GM20000 (cell line): ENCODE results near the gene GNAL.

Experiments used
- DNase-seq: peaks from one replicate; pipeline ENCODE4 v3.0.0; 2012; ENCODE audit warnings: low spot score
- CTCF ChIP-seq: IDR thresholded peaks from 2 replicates; pipeline ENCODE4 v1.5.1; 2012; ENCODE audit warnings: mild to moderate bottlenecking, control low read depth; ENCODE audit errors: extremely low read depth, missing control alignments

The GNAL gene

GRCh38 chr18:11741505-11742145 lies 52.6 kb downstream of the GNAL start:
- TF ChIP-seq CTCF = peak; percentile 33
- DNase-seq = peak; percentile 65

DNA sequence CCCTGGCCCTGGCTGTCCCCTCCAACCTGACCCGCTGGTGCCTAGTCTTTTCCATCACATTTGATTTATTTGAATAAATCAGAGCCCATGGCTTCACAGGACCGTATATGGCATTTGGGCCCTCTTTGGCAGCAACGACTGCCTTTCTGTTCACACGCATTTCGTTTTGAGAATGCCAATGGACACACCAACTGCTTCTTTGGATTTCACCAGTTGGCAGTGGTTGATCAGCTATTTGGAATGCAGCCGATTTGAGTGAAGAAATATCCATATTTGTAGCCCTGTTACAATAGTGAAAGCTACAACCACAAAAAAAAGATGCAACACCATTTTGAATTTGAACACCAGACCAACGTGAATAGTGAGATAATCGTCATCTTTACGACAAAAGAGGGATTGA lies 56.5 kb downstream of the GNAL start:
- no peak for TF ChIP-seq CTCF
- no peak for DNase-seq

GRCh38 chr18:11747286-11747685 lies 58.2 kb downstream of the GNAL start:
- DNase-seq = no peak
- no peak for TF ChIP-seq CTCF

GRCh38 chr18:11747731-11748130 lies 58.7 kb downstream of the GNAL start:
- no peak for TF ChIP-seq CTCF
- DNase-seq = no peak

GRCh38 chr18:11749305-11749704 lies 60.2 kb downstream of the GNAL start:
- TF ChIP-seq CTCF = no peak
- no peak for DNase-seq

DNA sequence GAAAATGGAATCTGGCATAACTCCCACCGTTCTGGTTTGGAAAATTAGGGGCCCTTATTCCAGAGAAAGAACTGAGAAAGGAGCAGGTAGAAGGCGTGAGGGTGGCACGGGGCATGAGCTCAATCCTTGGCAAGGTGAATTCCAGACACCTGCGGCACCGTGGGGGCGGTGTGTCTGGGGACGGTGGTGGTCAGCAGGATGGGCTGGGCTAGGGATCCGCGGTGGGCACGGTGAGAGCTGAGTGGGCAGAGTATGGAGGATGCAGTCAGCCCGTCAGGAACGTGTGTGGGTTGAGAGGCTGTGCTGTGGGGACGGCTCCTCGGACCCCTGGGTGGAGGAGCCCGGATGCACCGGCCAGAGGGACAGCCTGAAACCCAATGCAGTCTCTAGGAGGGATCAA lies 61.1 kb downstream of the GNAL start:
- TF ChIP-seq CTCF = no peak
- DNase-seq = no peak

GRCh38 chr18:11750581-11751310 lies 61.7 kb downstream of the GNAL start:
- TF ChIP-seq CTCF = no peak
- no peak for DNase-seq
